Endodermal cell (in vitro differentiated cells): ENCODE data around the gene GALR3. TPM values are rescaled to one million over a fixed set of nuclear protein-coding genes. Genes with fewer than 3 reads are reported as not detected.
A peak's percentile ranks its signal among the peaks of the same experiment; 100 is the strongest.
"Not testable (repeated sequence)": the region's sequence is repeated elsewhere in the genome, so short reads cannot be mapped to it uniquely, and the experiment has no call there.

Experiments used
- DNase-seq: peaks from one replicate; pipeline ENCODE4 v3.0.0-alpha.2; 2017
- H3K27ac ChIP-seq: 2 replicates; pipeline ENCODE4 v1.5.1; 2013; ENCODE audit warnings: mild to moderate bottlenecking, low read depth, low read length, moderate library complexity
- H3K27me3 ChIP-seq: 2 replicates; pipeline ENCODE4 v1.6.1; 2013; ENCODE audit warnings: mild to moderate bottlenecking, low read length, moderate library complexity; ENCODE audit not compliant: insufficient read depth, control insufficient read depth, poor library complexity, severe bottlenecking
- H3K36me3 ChIP-seq: 2 replicates; pipeline ENCODE4 v1.7.0; 2013; ENCODE audit warnings: mild to moderate bottlenecking, low read length, moderate library complexity; ENCODE audit not compliant: control insufficient read depth, insufficient read depth
- H3K4me1 ChIP-seq: one replicate; pipeline ENCODE4 v1.7.0; 2013; ENCODE audit warnings: low read length; ENCODE audit not compliant: control insufficient read depth, insufficient read depth
- H3K4me3 ChIP-seq: 2 replicates; pipeline ENCODE4 v1.5.1; 2013; ENCODE audit warnings: mild to moderate bottlenecking, low read length, moderate library complexity
- H3K9ac ChIP-seq: 2 replicates; pipeline ENCODE4 v1.6.1; 2013; ENCODE audit warnings: mild to moderate bottlenecking, low read length, moderate library complexity; ENCODE audit not compliant: poor library complexity, severe bottlenecking; ENCODE audit errors: extremely low read depth
- H3K9me3 ChIP-seq: 2 replicates; pipeline ENCODE4 v1.6.1; 2013; ENCODE audit warnings: mild to moderate bottlenecking, low read length, moderate library complexity; ENCODE audit not compliant: control insufficient read depth
- H3K27ac Mint-ChIP-seq: 2 replicates; pipeline ENCODE4 v1.8.0; 2020; ENCODE audit warnings: mixed read lengths
- H3K27me3 Mint-ChIP-seq: 2 replicates; pipeline ENCODE4 v1.8.0; 2021; ENCODE audit warnings: mild to moderate bottlenecking, mixed read lengths; ENCODE audit not compliant: insufficient read depth
- H3K36me3 Mint-ChIP-seq: 2 replicates; pipeline ENCODE4 v1.8.0; 2020; ENCODE audit warnings: low read depth, mixed read lengths
- H3K4me1 Mint-ChIP-seq: 2 replicates; pipeline ENCODE4 v1.8.0; 2020; ENCODE audit warnings: mixed read lengths
- H3K4me3 Mint-ChIP-seq: 2 replicates; pipeline ENCODE4 v1.8.0; 2020; ENCODE audit warnings: mild to moderate bottlenecking, moderate library complexity, mixed read lengths
- H3K9me3 Mint-ChIP-seq: 2 replicates; pipeline ENCODE4 v1.8.0; 2020; ENCODE audit warnings: mild to moderate bottlenecking, mixed read lengths
- CTCF ChIP-seq: fragments of 200-600 bp; sonication (generic); conservative IDR thresholded peaks from 2 replicates; pipeline ENCODE4 v1.5.0; 2021; ENCODE audit warnings: antibody characterized with exemption, mild to moderate bottlenecking
- WGBS, 2 experiments: methylation state at CpG; one replicate each; pipeline versions ENCODE4 v1.1.5 to v1.1.7; 2013; ENCODE audit warnings: missing lambda C conversion rate in 2 of 2, mixed read lengths in 1 of 2; ENCODE audit not compliant: insufficient coverage in 1 of 2, insufficient read length in 1 of 2; 5-methylcytosine and 5-hydroxymethylcytosine counted together
- total RNA-seq, 2 donors: library from RNA; stranded (reverse); fragmentation: NEBNext Ultra II Directional in 1 of 2; extraction: Animal tissue kit (Norgen Biotek cat#: 25700) in 1 of 2; gene quantifications; 2 replicates in 1 of 2; 3 replicates in 1 of 2; pipeline ENCODE4 v1.2.1, GENCODE V29; 2021

The GALR3 gene
- total RNA-seq, 2 donors from 2014 or later = 0.40 to 0.77 TPM

GRCh38 chr22:37796079-37796478, 27.1 kb upstream of the GALR3 start:
- WGBS, 2 experiments = 77 to 82% methylated on average over 3 of the region's 3 CpGs

GRCh38 chr22:37797259-37797658, 25.9 kb upstream of the GALR3 start:
- WGBS, 2 experiments = 94 to 98% methylated on average over 4 to 7 of the region's 7 CpGs
- not testable (repeated sequence) for H3K36me3 Mint-ChIP-seq, H3K36me3 ChIP-seq, H3K9me3 ChIP-seq, H3K27ac ChIP-seq, H3K9ac ChIP-seq, H3K27ac Mint-ChIP-seq, DNase-seq, H3K4me1 Mint-ChIP-seq, H3K27me3 ChIP-seq, H3K4me1 ChIP-seq, H3K9me3 Mint-ChIP-seq, H3K4me3 ChIP-seq, H3K4me3 Mint-ChIP-seq
- H3K27me3 Mint-ChIP-seq = peaks cover 32% of the 10 kb centered on the region

More at GRCh38 chr22:37796079-37796478, 27.1 kb upstream of the GALR3 start:
- H3K36me3 Mint-ChIP-seq = no peaks in the 10 kb centered on the region
- Histone ChIP-seq H3K27me3 (no peaks in the 10 kb centered on the region), H3K27ac (no peak overlapping the region), H3K4me1 (no peaks in the 10 kb centered on the region), H3K4me3 (no peak overlapping the region), H3K9ac (no peak overlapping the region), H3K36me3 (no peaks in the 10 kb centered on the region), H3K9me3 (no peaks in the 10 kb centered on the region)
- no peak overlapping the region for H3K4me3 Mint-ChIP-seq
- no peaks in the 10 kb centered on the region for H3K4me1 Mint-ChIP-seq
- peaks cover 25% of the 10 kb centered on the region for H3K27me3 Mint-ChIP-seq
- no peak for DNase-seq
- H3K27ac Mint-ChIP-seq = no peak overlapping the region
- H3K9me3 Mint-ChIP-seq = no peaks in the 10 kb centered on the region
- TF ChIP-seq CTCF = no peak

GRCh38 chr22:37797874-37798500, 25.2 kb upstream of the GALR3 start:
- no peaks in the 10 kb centered on the region for H3K36me3 Mint-ChIP-seq
- peaks cover 32% of the 10 kb centered on the region for H3K27me3 Mint-ChIP-seq
- Histone ChIP-seq H3K27me3 (no peaks in the 10 kb centered on the region), H3K9ac (no peak overlapping the region), H3K4me3 (no peak overlapping the region), H3K4me1 (no peaks in the 10 kb centered on the region), H3K27ac (no peak overlapping the region), H3K9me3 (no peaks in the 10 kb centered on the region), H3K36me3 (no peaks in the 10 kb centered on the region)
- no peak for DNase-seq
- H3K4me1 Mint-ChIP-seq = peaks cover 3% of the 10 kb centered on the region
- peak; percentile 21 for TF ChIP-seq CTCF
- no peaks in the 10 kb centered on the region for H3K9me3 Mint-ChIP-seq
- H3K27ac Mint-ChIP-seq = no peak overlapping the region
- H3K4me3 Mint-ChIP-seq = no peak overlapping the region
- 80% methylated on average over 12 to 14 of the region's 14 CpGs for WGBS, 2 experiments

- 85 to 100% methylated on average over 2 to 9 of the region's 9 CpGs for WGBS, 2 experiments
- Mint-ChIP-seq H3K4me1 (peaks cover 16% of the 10 kb centered on the region), H3K27me3 (peaks cover 36% of the 10 kb centered on the region)
- H3K4me3 ChIP-seq, H3K9ac ChIP-seq, H3K36me3 ChIP-seq, DNase-seq, H3K4me3 Mint-ChIP-seq, H3K9me3 Mint-ChIP-seq, H3K27me3 ChIP-seq, H3K4me1 ChIP-seq, H3K36me3 Mint-ChIP-seq, H3K27ac ChIP-seq, H3K9me3 ChIP-seq, H3K27ac Mint-ChIP-seq: not testable (repeated sequence)
These were observed 23.2 kb upstream of the GALR3 start for GRCh38 chr22:37799979-37800378.
